Muscle of back (tissue), 11 donors: ENCODE data around the gene ANKRD13C. TPM values are rescaled to one million over a fixed set of nuclear protein-coding genes. Genes with fewer than 3 reads are reported as not detected.

Source experiments
- DNase-seq, 3 donors: peaks; one replicate each; pipeline versions ENCODE4 v3.0.0 to v3.0.0-alpha.2; 2013
- polyA plus RNA-seq, 10 donors: library from polyadenylated mRNA; unstranded; fragments of 120-200 nt; gene quantifications; one replicate each; pipeline ENCODE4 v1.2.1, GENCODE V29; 2013; ENCODE audit not compliant: insufficient read length in 10 of 10

ANKRD13C gene
- polyA plus RNA-seq, 10 donors, result 15.4 to 22.3 (median 19.0) TPM

GRCh38 chr1:70221238-70222121, 133.0 kb downstream of the ANKRD13C start, which contains the start of gene SRSF11:
TSS of gene SRSF11 (plus strand) at chr1:70221380. CDS start at chr1:70221637, 257 bp downstream.
- peak; percentile 95 to 99 (median 98) for DNase-seq

GRCh38 chr1:70220517-70221237, 133.8 kb downstream of the ANKRD13C start:
- no peak for DNase-seq

- no peak for DNase-seq
These were observed 134.5 kb downstream of the ANKRD13C start for GRCh38 chr1:70220015-70220414.

- DNase-seq, result no peak
These were observed 143.0 kb downstream of the ANKRD13C start for GRCh38 chr1:70211541-70211940.

GRCh38 chr1:70210820-70211219, 143.7 kb downstream of the ANKRD13C start:
- DNase-seq, result no peak

Other genes starting within 250 kb of the ANKRD13C start
- gene LRRC40, start 149.1 kb downstream of the ANKRD13C start, polyA plus RNA-seq, result 10 to 100 TPM; 15.1 to 22.9 (median 19.0) TPM
- 100 to 1,000 TPM; 138 to 289 (median 174) TPM for gene SRSF11, start 133.3 kb downstream of the ANKRD13C start, polyA plus RNA-seq
- gene CTH, start 56.5 kb upstream of the ANKRD13C start, polyA plus RNA-seq, result 1 to 10 TPM; 1.1 to 2.8 (median 2.3) TPM